RWPE2 (cell line): Measurements from ENCODE around the gene MAST2.
A peak's percentile ranks its signal among the peaks of the same experiment; 100 is the strongest.

Experiments
- ATAC-seq: fragments of 200-7000 bp; cut with Tn5 transposase; 3 replicates; pipeline ENCODE4 v1.9.1; 2021; ENCODE audit warnings: low read depth
- DNase-seq: peaks from one replicate; pipeline ENCODE4 v3.0.0-alpha.2; 2020; ENCODE audit warnings: low spot score
- H3K27ac ChIP-seq: fragments of 450-650 bp; 2 replicates; pipeline ENCODE4 v1.5.1; 2017; ENCODE audit warnings: mild to moderate bottlenecking; ENCODE audit not compliant: poor library complexity, severe bottlenecking
- H3K27me3 ChIP-seq: fragments of 250-450 bp; sonication (Bioruptor Pico); 2 replicates; pipeline ENCODE4 v1.5.1; 2021; ENCODE audit warnings: mild to moderate bottlenecking, moderate library complexity; ENCODE audit not compliant: insufficient read depth, poor library complexity, severe bottlenecking
- H3K36me3 ChIP-seq: fragments of 250-450 bp; sonication (Bioruptor Pico); 2 replicates; pipeline ENCODE4 v1.5.1; 2020; ENCODE audit warnings: low read depth, mild to moderate bottlenecking, moderate library complexity
- H3K4me1 ChIP-seq: fragments of 250-450 bp; sonication (Bioruptor Pico); 2 replicates; pipeline ENCODE4 v1.5.1; 2021; ENCODE audit warnings: mild to moderate bottlenecking, moderate library complexity; ENCODE audit not compliant: insufficient read depth, poor library complexity, severe bottlenecking
- H3K4me3 ChIP-seq: fragments of 250-450 bp; sonication (Bioruptor Pico); 2 replicates; pipeline ENCODE4 v1.5.1; 2021; ENCODE audit warnings: mild to moderate bottlenecking, moderate library complexity; ENCODE audit not compliant: severe bottlenecking
- H3K9me3 ChIP-seq: fragments of 250-450 bp; sonication (Bioruptor Pico); 2 replicates; pipeline ENCODE4 v1.5.1; 2021; ENCODE audit warnings: mild to moderate bottlenecking, moderate library complexity; ENCODE audit not compliant: severe bottlenecking
- CTCF ChIP-seq: fragments of 450-650 bp; IDR thresholded peaks from one replicate; pipeline ENCODE4 v1.5.1; 2017; ENCODE audit warnings: mild to moderate bottlenecking, moderate library complexity; ENCODE audit not compliant: poor library complexity, severe bottlenecking

The MAST2 gene

GRCh38 chr1:45769261-45769932, 34.0 kb upstream of the MAST2 start:
- no peaks in the 10 kb centered on the region for H3K27me3 ChIP-seq
- no peak overlapping the region for H3K27ac ChIP-seq
- DNase-seq, result no peak
- peak; percentile 33 for ATAC-seq
- no peak for TF ChIP-seq CTCF
- no peak overlapping the region for H3K4me3 ChIP-seq
- H3K9me3 ChIP-seq, result no peaks in the 10 kb centered on the region
- no peaks in the 10 kb centered on the region for H3K36me3 ChIP-seq
- no peaks in the 10 kb centered on the region for H3K4me1 ChIP-seq

GRCh38 chr1:45772971-45773370, 30.4 kb upstream of the MAST2 start:
- no peak for ATAC-seq
- DNase-seq, result no peak
- Histone ChIP-seq H3K4me3 (no peak overlapping the region), H3K36me3 (no peaks in the 10 kb centered on the region), H3K4me1 (no peaks in the 10 kb centered on the region), H3K9me3 (no peaks in the 10 kb centered on the region), H3K27me3 (no peaks in the 10 kb centered on the region), H3K27ac (no peak overlapping the region)
- no peak for TF ChIP-seq CTCF

GRCh38 chr1:45775794-45776193, 27.6 kb upstream of the MAST2 start:
- Histone ChIP-seq H3K9me3 (no peaks in the 10 kb centered on the region), H3K36me3 (no peaks in the 10 kb centered on the region), H3K4me1 (no peaks in the 10 kb centered on the region), H3K4me3 (no peak overlapping the region), H3K27ac (no peak overlapping the region), H3K27me3 (no peaks in the 10 kb centered on the region)
- no peak for ATAC-seq
- no peak for DNase-seq
- TF ChIP-seq CTCF, result no peak

GRCh38 chr1:45785583-45785982, 17.8 kb upstream of the MAST2 start:
- no peak for TF ChIP-seq CTCF
- H3K4me1 ChIP-seq, result no peaks in the 10 kb centered on the region
- no peaks in the 10 kb centered on the region for H3K9me3 ChIP-seq
- H3K27ac ChIP-seq, result no peak overlapping the region
- DNase-seq (no peak), ATAC-seq (no peak)
- no peak overlapping the region for H3K4me3 ChIP-seq
- H3K27me3 ChIP-seq, result no peaks in the 10 kb centered on the region
- H3K36me3 ChIP-seq, result no peaks in the 10 kb centered on the region

GRCh38 chr1:45787905-45788304, 15.5 kb upstream of the MAST2 start:
- no peak for DNase-seq
- H3K36me3 ChIP-seq, result no peaks in the 10 kb centered on the region
- H3K4me1 ChIP-seq, result no peaks in the 10 kb centered on the region

More at GRCh38 chr1:45787905-45788304, 15.5 kb upstream of the MAST2 start:
- no peak for TF ChIP-seq CTCF
- H3K27ac ChIP-seq, result no peak overlapping the region
- no peak overlapping the region for H3K4me3 ChIP-seq
- no peak for ATAC-seq
- H3K27me3 ChIP-seq, result no peaks in the 10 kb centered on the region
- H3K9me3 ChIP-seq, result no peaks in the 10 kb centered on the region
